Measurements from ENCODE around the gene EIF4G3. TPM values are rescaled to one million over a fixed set of nuclear protein-coding genes. Genes with fewer than 3 reads are reported as not detected.

Gene EIF4G3
- total RNA-seq, 4 donors from 2014 or later, result 18.8 to 75.0 (median 34.9) TPM

DNA sequence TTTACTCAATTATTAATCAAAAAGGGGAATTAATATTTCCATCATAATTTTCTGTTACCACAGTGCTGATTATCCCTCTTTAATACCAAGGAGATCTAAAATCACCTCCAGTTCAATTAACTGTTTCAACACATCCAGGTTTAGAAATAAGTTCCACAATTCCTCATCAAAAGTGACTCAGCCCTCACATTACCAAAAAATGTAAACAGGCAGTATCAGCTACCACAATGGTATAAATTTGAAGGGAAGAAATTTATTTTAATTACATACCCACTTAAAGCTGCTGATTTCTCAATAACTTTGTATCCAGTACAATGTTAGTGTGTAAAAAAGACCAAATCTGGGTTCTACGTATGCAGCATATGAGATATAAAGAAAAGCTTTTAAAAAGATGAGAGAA lies 51.9 kb downstream of the EIF4G3 start:
- no peak overlapping the region for H3K27ac ChIP-seq
- no peak for TF ChIP-seq POLR2A (IDR thresholded peaks at IDR 0.05)
- TF ChIP-seq, protein P1, sequence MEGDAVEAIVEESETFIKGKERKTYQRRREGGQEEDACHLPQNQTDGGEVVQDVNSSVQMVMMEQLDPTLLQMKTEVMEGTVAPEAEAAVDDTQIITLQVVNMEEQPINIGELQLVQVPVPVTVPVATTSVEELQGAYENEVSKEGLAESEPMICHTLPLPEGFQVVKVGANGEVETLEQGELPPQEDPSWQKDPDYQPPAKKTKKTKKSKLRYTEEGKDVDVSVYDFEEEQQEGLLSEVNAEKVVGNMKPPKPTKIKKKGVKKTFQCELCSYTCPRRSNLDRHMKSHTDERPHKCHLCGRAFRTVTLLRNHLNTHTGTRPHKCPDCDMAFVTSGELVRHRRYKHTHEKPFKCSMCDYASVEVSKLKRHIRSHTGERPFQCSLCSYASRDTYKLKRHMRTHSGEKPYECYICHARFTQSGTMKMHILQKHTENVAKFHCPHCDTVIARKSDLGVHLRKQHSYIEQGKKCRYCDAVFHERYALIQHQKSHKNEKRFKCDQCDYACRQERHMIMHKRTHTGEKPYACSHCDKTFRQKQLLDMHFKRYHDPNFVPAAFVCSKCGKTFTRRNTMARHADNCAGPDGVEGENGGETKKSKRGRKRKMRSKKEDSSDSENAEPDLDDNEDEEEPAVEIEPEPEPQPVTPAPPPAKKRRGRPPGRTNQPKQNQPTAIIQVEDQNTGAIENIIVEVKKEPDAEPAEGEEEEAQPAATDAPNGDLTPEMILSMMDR (IDR thresholded peaks at IDR 0.05), result no peak
- no peaks in the 10 kb centered on the region for H3K9me3 ChIP-seq
- intact Hi-C loops (cut with DNase I; ENCODE audit: low total_unique reads), result no loop called here
- no peak for DNase-seq
- H3K27me3 ChIP-seq, result no peaks in the 10 kb centered on the region
- H3K4me3 ChIP-seq, result no peak overlapping the region
- H3K4me1 ChIP-seq, result no peaks in the 10 kb centered on the region
- no peaks in the 10 kb centered on the region for H3K36me3 ChIP-seq

DNA sequence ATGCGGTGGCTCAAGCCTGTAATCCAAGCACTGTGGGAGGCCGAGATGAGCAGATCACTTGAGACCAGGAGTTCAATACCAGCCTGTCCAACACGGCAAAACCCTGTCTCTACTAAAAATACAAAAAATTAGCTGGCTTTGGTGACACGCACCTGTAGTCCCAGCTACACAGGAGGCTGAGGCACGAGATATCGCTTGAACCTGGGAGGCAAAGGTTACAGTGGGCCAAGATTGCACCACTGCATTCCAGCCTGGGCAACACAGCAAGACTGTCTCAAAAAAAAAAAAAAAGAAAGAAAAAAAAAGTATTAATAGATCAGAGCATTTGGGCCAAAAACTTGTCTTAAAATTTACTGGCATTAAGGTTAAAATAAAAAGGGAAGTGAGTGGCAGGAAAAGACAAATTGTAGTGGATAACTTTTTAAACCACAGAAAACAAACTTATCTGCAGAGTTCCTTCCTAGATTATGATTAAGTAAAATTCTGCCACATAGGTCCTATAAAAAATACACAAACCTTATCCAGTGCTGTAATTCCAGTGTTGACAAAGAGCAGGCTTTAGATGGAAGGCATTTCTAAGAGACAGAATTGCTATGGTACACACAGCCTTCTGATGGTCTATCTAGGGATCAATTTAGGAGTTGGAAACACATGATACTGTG lies 53.3 kb downstream of the EIF4G3 start:
- no peak overlapping the region for H3K27ac ChIP-seq
- no peaks in the 10 kb centered on the region for H3K36me3 ChIP-seq
- no peak for TF ChIP-seq POLR2A (IDR thresholded peaks at IDR 0.05)
- TF ChIP-seq, protein P1 (IDR thresholded peaks at IDR 0.05), result no peak
- intact Hi-C loops (cut with DNase I; ENCODE audit: low total_unique reads), result no loop called here
- no peak for DNase-seq
- no peaks in the 10 kb centered on the region for H3K9me3 ChIP-seq
- no peaks in the 10 kb centered on the region for H3K4me1 ChIP-seq
- H3K4me3 ChIP-seq, result no peak overlapping the region
- H3K27me3 ChIP-seq, result no peaks in the 10 kb centered on the region

DNA sequence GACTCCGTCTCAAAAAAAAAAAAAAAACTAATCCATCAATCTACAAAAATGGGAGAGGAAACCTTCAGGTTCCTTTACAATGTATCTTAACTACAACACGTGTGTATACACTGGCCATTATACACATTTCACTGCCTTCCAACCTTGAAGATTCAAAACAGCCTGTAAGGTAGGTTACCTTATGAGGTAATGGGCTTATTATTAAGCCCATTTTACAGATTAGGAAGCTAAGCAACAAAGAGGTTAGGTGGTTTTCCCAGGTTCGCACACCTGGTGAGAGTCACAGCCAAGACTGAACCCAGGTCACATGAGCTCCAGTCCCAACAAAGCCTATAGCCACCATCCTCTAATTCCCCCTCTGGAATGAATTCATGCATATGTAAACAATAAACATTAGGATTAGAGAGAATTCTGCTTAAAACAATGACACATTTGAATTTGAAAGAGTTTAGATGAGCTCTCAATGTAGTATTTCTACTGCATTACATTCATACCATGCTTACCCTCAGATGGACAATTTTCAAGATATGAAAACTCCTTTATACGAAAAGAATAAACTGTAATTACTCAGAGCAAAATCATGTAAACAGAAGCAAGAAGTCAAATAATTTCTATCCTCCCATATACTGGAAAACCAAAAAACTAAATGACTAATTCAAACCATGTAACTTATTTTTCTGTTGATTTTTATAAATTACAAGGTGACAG lies 54.8 kb downstream of the EIF4G3 start:
- Histone ChIP-seq H3K27me3 (no peaks in the 10 kb centered on the region), H3K36me3 (no peaks in the 10 kb centered on the region), H3K4me3 (no peak overlapping the region), H3K9me3 (no peaks in the 10 kb centered on the region), H3K4me1 (no peaks in the 10 kb centered on the region), H3K27ac (no peak overlapping the region)
- intact Hi-C loops (cut with DNase I; ENCODE audit: low total_unique reads), result no loop called here
- no peak for DNase-seq
- TF ChIP-seq, protein P1 (IDR thresholded peaks at IDR 0.05), result no peak
- TF ChIP-seq POLR2A (IDR thresholded peaks at IDR 0.05), result no peak

DNA sequence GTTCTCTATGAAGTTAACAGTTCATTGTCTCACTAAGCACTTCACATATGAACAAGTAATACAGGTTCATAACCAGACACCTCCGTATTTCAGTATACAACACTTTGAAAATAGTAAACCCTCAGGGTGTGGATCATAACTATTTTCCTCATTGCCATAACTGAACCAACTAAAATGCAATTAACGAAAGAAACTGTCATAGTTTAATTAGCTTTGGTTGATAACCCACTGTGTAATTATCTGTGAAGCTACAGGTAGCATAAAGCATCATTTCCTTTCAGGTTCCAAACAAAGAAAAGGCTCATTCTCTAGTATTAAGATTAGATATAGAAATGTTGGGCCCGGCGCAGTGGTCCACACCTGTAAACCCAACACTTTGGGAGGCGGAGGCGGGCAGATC lies 58.5 kb downstream of the EIF4G3 start:
- intact Hi-C loops (cut with DNase I; ENCODE audit: low total_unique reads), result no loop called here
- TF ChIP-seq, protein P1 (IDR thresholded peaks at IDR 0.05), result no peak
- TF ChIP-seq POLR2A (IDR thresholded peaks at IDR 0.05), result no peak
- H3K9me3 ChIP-seq, result no peaks in the 10 kb centered on the region
- no peaks in the 10 kb centered on the region for H3K27me3 ChIP-seq
- no peak overlapping the region for H3K27ac ChIP-seq
- no peak for DNase-seq
- no peaks in the 10 kb centered on the region for H3K36me3 ChIP-seq
- no peak overlapping the region for H3K4me3 ChIP-seq
- no peaks in the 10 kb centered on the region for H3K4me1 ChIP-seq

DNA sequence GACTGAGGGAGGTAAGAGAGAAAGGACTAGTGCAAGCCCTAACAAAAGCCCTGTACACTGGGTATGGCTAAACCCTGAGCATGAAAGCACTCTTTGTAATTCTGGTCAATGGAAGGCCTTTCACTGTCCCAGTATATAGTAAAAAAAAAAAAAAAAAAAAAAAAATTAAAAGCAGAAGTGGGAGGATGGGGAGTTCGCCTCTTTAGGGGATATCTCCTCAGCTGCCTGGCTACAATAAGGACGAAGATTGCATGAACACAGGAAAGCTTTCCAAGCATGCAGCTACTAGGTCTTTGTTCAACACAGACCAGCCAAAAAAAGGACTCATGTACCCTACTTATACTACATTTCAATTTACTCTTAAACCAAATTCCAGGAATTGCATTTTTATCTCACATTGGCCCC lies 59.1 kb downstream of the EIF4G3 start:
- intact Hi-C loops (cut with DNase I; ENCODE audit: low total_unique reads), result no loop called here
- TF ChIP-seq, protein P1 (IDR thresholded peaks at IDR 0.05), result no peak
- TF ChIP-seq POLR2A (IDR thresholded peaks at IDR 0.05), result no peak
- no peak overlapping the region for H3K4me3 ChIP-seq
- H3K27me3 ChIP-seq, result no peaks in the 10 kb centered on the region
- H3K27ac ChIP-seq, result no peak overlapping the region
- no peaks in the 10 kb centered on the region for H3K4me1 ChIP-seq
- H3K36me3 ChIP-seq, result no peaks in the 10 kb centered on the region
- no peak for DNase-seq
- H3K9me3 ChIP-seq, result no peaks in the 10 kb centered on the region
